ENCODE results near the gene HOXD8.

The HOXD8 gene

GRCh38 chr2:176157499-176158185 is 28.1 kb downstream of the HOXD8 start:
- peaks cover 99% of the 10 kb centered on the region for H3K27me3 Mint-ChIP-seq
- peaks cover 6% of the 10 kb centered on the region for H3K4me1 Mint-ChIP-seq
- DNase-seq (ENCODE audit: low spot score in 2 of 2) (no peak), ATAC-seq (replicated peaks; ENCODE audit: extremely low read depth, poor library complexity, severe bottlenecking) (no peak)
- peak overlapping the region; percentile 18 for H3K4me3 Mint-ChIP-seq
- H3K9me3 Mint-ChIP-seq, result no peaks in the 10 kb centered on the region
- H3K36me3 Mint-ChIP-seq (ENCODE audit: insufficient read depth), result peaks cover 9% of the 10 kb centered on the region
- H3K27ac Mint-ChIP-seq (ENCODE audit: low read depth), result no peak overlapping the region

- Mint-ChIP-seq H3K4me3 (no peak overlapping the region), H3K9me3 (no peaks in the 10 kb centered on the region), H3K4me1 (peaks cover 8% of the 10 kb centered on the region), H3K27ac (ENCODE audit: low read depth) (no peak overlapping the region), H3K36me3 (ENCODE audit: insufficient read depth) (peaks cover 10% of the 10 kb centered on the region), H3K27me3 (peaks cover 99% of the 10 kb centered on the region)
- ATAC-seq (replicated peaks; ENCODE audit: extremely low read depth, poor library complexity, severe bottlenecking), result no peak
- DNase-seq (ENCODE audit: low spot score in 2 of 2), result no peak
Observed at GRCh38 chr2:176158186-176158591, 28.7 kb downstream of the HOXD8 start.

GRCh38 chr2:176158855-176159662 is 29.6 kb downstream of the HOXD8 start:
- ATAC-seq (replicated peaks; ENCODE audit: extremely low read depth, poor library complexity, severe bottlenecking) (no peak), DNase-seq (ENCODE audit: low spot score in 2 of 2) (no peak)
- peaks cover 100% of the 10 kb centered on the region for H3K27me3 Mint-ChIP-seq
- no peaks in the 10 kb centered on the region for H3K9me3 Mint-ChIP-seq
- H3K4me3 Mint-ChIP-seq, result no peak overlapping the region
- H3K27ac Mint-ChIP-seq (ENCODE audit: low read depth), result no peak overlapping the region
- peaks cover 17% of the 10 kb centered on the region for H3K36me3 Mint-ChIP-seq (ENCODE audit: insufficient read depth)
- peaks cover 17% of the 10 kb centered on the region for H3K4me1 Mint-ChIP-seq

GRCh38 chr2:176159663-176160250 is 30.3 kb downstream of the HOXD8 start:
- DNase-seq (ENCODE audit: low spot score in 2 of 2) (no peak), ATAC-seq (replicated peaks; ENCODE audit: extremely low read depth, poor library complexity, severe bottlenecking) (no peak)
- H3K27me3 Mint-ChIP-seq, result peaks cover 100% of the 10 kb centered on the region
- peaks cover 21% of the 10 kb centered on the region for H3K36me3 Mint-ChIP-seq (ENCODE audit: insufficient read depth)
- no peak overlapping the region for H3K27ac Mint-ChIP-seq (ENCODE audit: low read depth)
- H3K4me3 Mint-ChIP-seq, result no peak overlapping the region
- H3K9me3 Mint-ChIP-seq, result no peaks in the 10 kb centered on the region
- peaks cover 21% of the 10 kb centered on the region for H3K4me1 Mint-ChIP-seq

GRCh38 chr2:176160251-176160985 is 30.9 kb downstream of the HOXD8 start:
- ATAC-seq (replicated peaks; ENCODE audit: extremely low read depth, poor library complexity, severe bottlenecking), result no peak
- DNase-seq (ENCODE audit: low spot score in 2 of 2), result no peak
- Mint-ChIP-seq H3K4me1 (peaks cover 21% of the 10 kb centered on the region), H3K9me3 (no peaks in the 10 kb centered on the region), H3K4me3 (no peak overlapping the region), H3K27ac (ENCODE audit: low read depth) (no peak overlapping the region), H3K36me3 (ENCODE audit: insufficient read depth) (peaks cover 23% of the 10 kb centered on the region), H3K27me3 (peaks cover 100% of the 10 kb centered on the region)

GRCh38 chr2:176160986-176161824 is 31.7 kb downstream of the HOXD8 start:
- Mint-ChIP-seq H3K36me3 (ENCODE audit: insufficient read depth) (peaks cover 24% of the 10 kb centered on the region), H3K27me3 (peaks cover 100% of the 10 kb centered on the region), H3K4me3 (no peak overlapping the region), H3K4me1 (peaks cover 21% of the 10 kb centered on the region), H3K27ac (ENCODE audit: low read depth) (peak overlapping the region; percentile 10), H3K9me3 (no peaks in the 10 kb centered on the region)
- DNase-seq (ENCODE audit: low spot score in 2 of 2) (no peak), ATAC-seq (replicated peaks; ENCODE audit: extremely low read depth, poor library complexity, severe bottlenecking) (no peak)

GRCh38 chr2:176161825-176162626 is 32.5 kb downstream of the HOXD8 start:
- no peak for ATAC-seq (replicated peaks; ENCODE audit: extremely low read depth, poor library complexity, severe bottlenecking)
- Mint-ChIP-seq H3K27me3 (peaks cover 100% of the 10 kb centered on the region), H3K4me3 (no peak overlapping the region), H3K36me3 (ENCODE audit: insufficient read depth) (peaks cover 24% of the 10 kb centered on the region), H3K4me1 (peaks cover 21% of the 10 kb centered on the region), H3K9me3 (no peaks in the 10 kb centered on the region), H3K27ac (ENCODE audit: low read depth) (no peak overlapping the region)
- no peak for DNase-seq (ENCODE audit: low spot score in 2 of 2)

GRCh38 chr2:176162911-176163671 is 33.6 kb downstream of the HOXD8 start:
- no peak for ATAC-seq (replicated peaks; ENCODE audit: extremely low read depth, poor library complexity, severe bottlenecking)
- DNase-seq (ENCODE audit: low spot score in 2 of 2), result no peak
- Mint-ChIP-seq H3K4me1 (peaks cover 15% of the 10 kb centered on the region), H3K4me3 (no peak overlapping the region), H3K36me3 (ENCODE audit: insufficient read depth) (peaks cover 20% of the 10 kb centered on the region), H3K9me3 (no peaks in the 10 kb centered on the region), H3K27ac (ENCODE audit: low read depth) (no peak overlapping the region), H3K27me3 (peaks cover 100% of the 10 kb centered on the region)

GRCh38 chr2:176163672-176164056 is 34.2 kb downstream of the HOXD8 start:
- ATAC-seq (replicated peaks; ENCODE audit: extremely low read depth, poor library complexity, severe bottlenecking) (no peak), DNase-seq (ENCODE audit: low spot score in 2 of 2) (no peak)
- Mint-ChIP-seq H3K9me3 (no peaks in the 10 kb centered on the region), H3K4me3 (no peak overlapping the region), H3K4me1 (peaks cover 15% of the 10 kb centered on the region), H3K36me3 (ENCODE audit: insufficient read depth) (peaks cover 20% of the 10 kb centered on the region), H3K27me3 (peaks cover 96% of the 10 kb centered on the region), H3K27ac (ENCODE audit: low read depth) (peak overlapping the region; percentile 54)

GRCh38 chr2:176164201-176164600 is 34.7 kb downstream of the HOXD8 start:
- Mint-ChIP-seq H3K4me1 (peaks cover 15% of the 10 kb centered on the region), H3K4me3 (peak overlapping the region; percentile 8), H3K27me3 (peaks cover 93% of the 10 kb centered on the region), H3K36me3 (ENCODE audit: insufficient read depth) (peaks cover 19% of the 10 kb centered on the region), H3K27ac (ENCODE audit: low read depth) (peak overlapping the region; percentile 54), H3K9me3 (no peaks in the 10 kb centered on the region)
- ATAC-seq (replicated peaks; ENCODE audit: extremely low read depth, poor library complexity, severe bottlenecking), result no peak
- DNase-seq (ENCODE audit: low spot score in 2 of 2), result no peak

All from central memory CD8-positive, alpha-beta T cell (primary cell).